Measurements from ENCODE around the gene OSBPL5. TPM values are rescaled to one million over a fixed set of nuclear protein-coding genes. Genes with fewer than 3 reads are reported as not detected.

The OSBPL5 gene
- polyA plus RNA-seq, 3 donors, result 3.1 to 30.3 (median 6.8) TPM

DNA sequence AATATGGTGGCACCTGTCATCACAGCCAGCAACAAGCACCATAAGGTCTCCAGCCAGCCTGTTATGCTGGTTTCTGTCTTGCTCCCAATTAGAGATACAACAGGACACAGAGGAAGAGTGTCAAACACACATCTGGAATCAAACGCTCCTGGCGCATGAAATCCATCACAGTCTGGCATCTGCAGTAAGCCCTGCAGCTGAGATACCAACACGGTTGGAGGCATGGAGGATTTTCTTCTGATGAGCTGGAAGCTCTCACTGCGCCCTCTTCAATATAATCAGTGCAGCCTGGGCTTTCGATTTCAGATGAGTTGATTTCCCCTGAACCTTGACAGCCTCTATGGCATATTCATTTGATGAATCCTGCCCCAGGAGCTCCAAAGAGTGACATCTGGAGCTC is 80.1 kb downstream of the OSBPL5 start:
- H3K4me2 ChIP-seq (replicated peaks; ENCODE audit: extremely low read depth, low read length, poor library complexity, severe bottlenecking), result no peak overlapping the region
- Mint-ChIP-seq H3K36me3 (peaks cover 7 to 20% of the 10 kb centered on the region in 2 donors), H3K27me3 (ENCODE audit: low read depth in 3 of 3) (peaks cover 0 to 19% (median 12%) of the 10 kb centered on the region in 3 donors), H3K9me3 (peaks cover 0 to 3% (median 0%) of the 10 kb centered on the region in 7 donors), H3K27ac (no peak overlapping the region), H3K4me1 (no peaks in the 10 kb centered on the region), H3K4me3 (no peak overlapping the region)
- no peaks in the 10 kb centered on the region for H3K9me3 ChIP-seq (replicated peaks in 1 of 2; ENCODE audit: control insufficient read depth in 1 of 2, insufficient read depth in 1 of 2, low read length in 2 of 2)
- intact Hi-C loops (cut with micrococcal nuclease), result no loop called here
- H3K36me3 ChIP-seq (replicated peaks in 1 of 2; ENCODE audit: control insufficient read depth in 1 of 2, insufficient read depth in 2 of 2, low read length in 2 of 2), result peaks cover 13 to 25% of the 10 kb centered on the region in 2 donors
- no peak for DNase-seq
- no peak overlapping the region for H3K9ac ChIP-seq (ENCODE audit: insufficient read depth, low read length, poor library complexity, severe bottlenecking)
- no peak overlapping the region for H3K4me3 ChIP-seq (replicated peaks in 1 of 3; ENCODE audit: low read depth in 2 of 3, low read length in 3 of 3)
- no peak overlapping the region for H3K27ac ChIP-seq (ENCODE audit: low read depth in 1 of 2, low read length in 2 of 2)
- H4K20me1 ChIP-seq (ENCODE audit: insufficient read depth, low read length), result no peaks in the 10 kb centered on the region
- H3K79me2 ChIP-seq (ENCODE audit: insufficient read depth, low read length), result no peaks in the 10 kb centered on the region
- H3K4me1 ChIP-seq (ENCODE audit: control insufficient read depth in 1 of 2, insufficient read depth in 2 of 2, low read length in 2 of 2), result no peaks in the 10 kb centered on the region
- TF ChIP-seq, protein P1, sequence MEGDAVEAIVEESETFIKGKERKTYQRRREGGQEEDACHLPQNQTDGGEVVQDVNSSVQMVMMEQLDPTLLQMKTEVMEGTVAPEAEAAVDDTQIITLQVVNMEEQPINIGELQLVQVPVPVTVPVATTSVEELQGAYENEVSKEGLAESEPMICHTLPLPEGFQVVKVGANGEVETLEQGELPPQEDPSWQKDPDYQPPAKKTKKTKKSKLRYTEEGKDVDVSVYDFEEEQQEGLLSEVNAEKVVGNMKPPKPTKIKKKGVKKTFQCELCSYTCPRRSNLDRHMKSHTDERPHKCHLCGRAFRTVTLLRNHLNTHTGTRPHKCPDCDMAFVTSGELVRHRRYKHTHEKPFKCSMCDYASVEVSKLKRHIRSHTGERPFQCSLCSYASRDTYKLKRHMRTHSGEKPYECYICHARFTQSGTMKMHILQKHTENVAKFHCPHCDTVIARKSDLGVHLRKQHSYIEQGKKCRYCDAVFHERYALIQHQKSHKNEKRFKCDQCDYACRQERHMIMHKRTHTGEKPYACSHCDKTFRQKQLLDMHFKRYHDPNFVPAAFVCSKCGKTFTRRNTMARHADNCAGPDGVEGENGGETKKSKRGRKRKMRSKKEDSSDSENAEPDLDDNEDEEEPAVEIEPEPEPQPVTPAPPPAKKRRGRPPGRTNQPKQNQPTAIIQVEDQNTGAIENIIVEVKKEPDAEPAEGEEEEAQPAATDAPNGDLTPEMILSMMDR (IDR thresholded peaks at IDR 0.05), result no peak
- H2AFZ ChIP-seq (ENCODE audit: insufficient read depth, low read depth, low read length, poor library complexity, severe bottlenecking), result no peak overlapping the region
- WGBS (ENCODE audit: insufficient coverage), result 93% methylated on average over 3 of the region's 5 CpGs
- H3K27me3 ChIP-seq (ENCODE audit: control insufficient read depth in 2 of 2, insufficient read depth in 2 of 2, low read length in 2 of 2), result peaks cover 0 to 2% of the 10 kb centered on the region in 2 donors

DNA sequence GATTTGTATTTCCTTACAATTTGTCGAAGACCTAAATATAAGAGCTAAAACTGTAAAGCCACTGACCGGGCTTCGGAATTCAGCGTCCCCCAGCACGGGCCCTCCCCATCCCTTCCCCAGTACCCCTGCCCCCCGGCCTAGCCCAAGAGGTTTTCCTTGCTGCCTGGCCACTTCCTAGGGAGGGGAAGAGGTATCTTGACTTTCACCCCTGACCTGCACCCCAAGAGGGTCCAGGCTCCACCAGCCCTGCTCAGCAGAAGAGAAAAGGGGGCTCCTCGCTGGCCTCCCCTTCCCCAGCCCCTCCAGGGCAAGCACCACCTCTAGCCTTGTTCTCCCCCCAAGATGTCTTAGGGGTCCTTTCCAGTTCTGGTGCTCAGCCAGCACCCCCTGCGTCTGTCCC is 81.8 kb downstream of the OSBPL5 start:
- Histone ChIP-seq H3K9ac (ENCODE audit: insufficient read depth, low read length, poor library complexity, severe bottlenecking) (no peak overlapping the region), H3K4me2 (replicated peaks; ENCODE audit: extremely low read depth, low read length, poor library complexity, severe bottlenecking) (no peak overlapping the region), H3K36me3 (replicated peaks in 1 of 2; ENCODE audit: control insufficient read depth in 1 of 2, insufficient read depth in 2 of 2, low read length in 2 of 2) (peaks cover under 1 to 8% of the 10 kb centered on the region in 2 donors), H3K79me2 (ENCODE audit: insufficient read depth, low read length) (no peaks in the 10 kb centered on the region), H3K27ac (ENCODE audit: low read depth in 1 of 2, low read length in 2 of 2) (no peak overlapping the region), H3K9me3 (replicated peaks in 1 of 2; ENCODE audit: control insufficient read depth in 1 of 2, insufficient read depth in 1 of 2, low read length in 2 of 2) (no peaks in the 10 kb centered on the region), H2AFZ (ENCODE audit: insufficient read depth, low read depth, low read length, poor library complexity, severe bottlenecking) (no peak overlapping the region), H3K4me3 (replicated peaks in 1 of 3; ENCODE audit: low read depth in 2 of 3, low read length in 3 of 3) (no peak overlapping the region), H3K4me1 (ENCODE audit: control insufficient read depth in 1 of 2, insufficient read depth in 2 of 2, low read length in 2 of 2) (no peaks in the 10 kb centered on the region), H3K27me3 (ENCODE audit: control insufficient read depth in 2 of 2, insufficient read depth in 2 of 2, low read length in 2 of 2) (peaks cover 0 to 2% of the 10 kb centered on the region in 2 donors), H4K20me1 (ENCODE audit: insufficient read depth, low read length) (no peaks in the 10 kb centered on the region)
- Mint-ChIP-seq H3K4me1 (no peaks in the 10 kb centered on the region), H3K27ac (no peak overlapping the region), H3K36me3 (peaks cover 0 to 4% of the 10 kb centered on the region in 2 donors), H3K9me3 (peaks cover 0 to 4% (median 0%) of the 10 kb centered on the region in 7 donors), H3K27me3 (ENCODE audit: low read depth in 3 of 3) (peaks cover 3 to 25% (median 12%) of the 10 kb centered on the region in 3 donors), H3K4me3 (no peak overlapping the region)
- intact Hi-C loops (cut with micrococcal nuclease), result no loop called here
- no CpG with 5 or more reads among the region's 8 CpGs for WGBS (ENCODE audit: insufficient coverage)
- DNase-seq, result no peak
- TF ChIP-seq, protein P1 (IDR thresholded peaks at IDR 0.05), result no peak
